GM19240 (cell line): ENCODE measurements around the gene EXD3.

ENCODE experiments used
- DNase-seq: peaks from one replicate; pipeline ENCODE4 v3.0.0; 2011; ENCODE audit warnings: low spot score; ENCODE audit not compliant: insufficient read length

The EXD3 gene

DNA sequence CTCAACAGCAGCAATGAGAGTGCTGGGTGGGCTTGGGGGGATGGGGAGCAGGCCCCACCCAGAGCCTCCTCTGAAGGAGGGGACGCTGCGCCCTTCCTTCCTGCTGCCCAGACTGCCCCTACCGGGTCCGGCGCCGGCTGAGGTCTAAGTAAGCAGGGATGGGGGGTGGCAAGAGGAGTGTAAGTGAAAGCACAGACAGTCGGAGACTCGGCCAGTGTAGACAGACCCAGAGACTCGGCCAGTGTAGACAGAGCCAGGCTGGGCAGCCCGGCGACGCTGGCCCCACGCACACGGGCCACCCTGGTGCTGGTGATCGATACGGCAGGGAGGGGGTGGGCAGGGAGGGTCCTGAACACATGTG, 25.6 kb upstream of the EXD3 start:
- DNase-seq, result no peak

GRCh38 chr9:137447722-137448601, 25.0 kb upstream of the EXD3 start:
- DNase-seq, result no peak

DNA sequence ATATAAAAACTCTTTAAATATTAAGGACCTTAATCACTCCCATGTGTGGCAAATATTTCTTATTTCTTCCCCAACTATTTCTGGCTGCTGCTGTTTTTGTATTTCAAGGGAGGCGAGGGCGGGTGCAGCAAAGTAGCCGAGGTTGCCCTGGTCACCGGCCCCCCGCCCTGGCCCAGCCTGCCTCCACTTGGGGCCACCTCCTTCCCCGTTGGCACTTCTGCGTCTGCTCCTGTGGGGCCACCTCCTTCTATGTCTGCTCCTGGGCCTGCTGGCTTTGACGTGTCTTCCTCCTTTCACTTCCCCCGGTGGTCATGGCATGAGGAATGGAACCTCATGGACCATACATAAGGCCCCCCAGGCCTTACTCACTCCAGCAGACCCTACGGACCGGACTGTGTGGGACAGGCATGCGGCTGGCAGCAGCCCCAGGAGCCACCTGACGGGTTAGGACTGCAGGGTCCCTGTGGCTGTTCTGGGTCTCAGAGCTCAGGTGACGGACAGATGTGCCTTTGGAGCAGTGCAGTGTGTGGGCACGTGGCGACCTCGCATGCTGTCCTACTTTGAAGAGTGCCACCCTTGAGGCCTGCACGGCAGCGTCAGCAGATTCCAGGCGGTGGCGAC, 24.0 kb upstream of the EXD3 start:
- no peak for DNase-seq

GRCh38 chr9:137445930-137446431, 23.0 kb upstream of the EXD3 start:
- no peak for DNase-seq

DNA sequence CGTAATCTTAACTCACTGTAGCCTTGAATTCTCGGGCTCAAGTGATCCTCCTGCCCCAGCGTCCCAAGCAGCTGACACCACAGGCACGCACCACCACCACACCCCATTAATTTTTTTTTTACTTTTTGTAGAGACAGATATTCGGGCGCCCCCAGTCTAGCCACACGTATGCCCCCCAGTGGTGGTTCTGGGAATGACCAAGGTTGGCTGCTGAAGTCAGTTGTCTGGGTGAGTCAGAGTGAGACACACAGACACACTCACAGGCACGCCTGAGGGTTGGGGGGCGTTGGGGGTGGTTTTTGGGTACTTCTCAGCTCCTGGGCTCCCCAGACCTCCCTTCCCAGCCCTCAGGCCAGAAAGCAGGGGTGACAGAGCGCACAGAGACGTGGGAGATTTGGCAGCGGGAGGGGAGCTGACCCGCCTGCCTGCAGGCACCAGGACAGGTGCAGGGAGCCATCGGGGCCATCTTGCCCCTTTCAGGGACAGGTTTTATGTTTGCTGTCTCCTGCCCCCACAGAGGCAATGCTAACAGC, 22.4 kb upstream of the EXD3 start:
- DNase-seq, result peak; percentile 83

- DNase-seq, result no peak
These were observed 21.3 kb upstream of the EXD3 start for GRCh38 chr9:137444106-137444790.

- no peak for DNase-seq
These were observed 19.0 kb upstream of the EXD3 start for GRCh38 chr9:137441935-137442321.

DNA sequence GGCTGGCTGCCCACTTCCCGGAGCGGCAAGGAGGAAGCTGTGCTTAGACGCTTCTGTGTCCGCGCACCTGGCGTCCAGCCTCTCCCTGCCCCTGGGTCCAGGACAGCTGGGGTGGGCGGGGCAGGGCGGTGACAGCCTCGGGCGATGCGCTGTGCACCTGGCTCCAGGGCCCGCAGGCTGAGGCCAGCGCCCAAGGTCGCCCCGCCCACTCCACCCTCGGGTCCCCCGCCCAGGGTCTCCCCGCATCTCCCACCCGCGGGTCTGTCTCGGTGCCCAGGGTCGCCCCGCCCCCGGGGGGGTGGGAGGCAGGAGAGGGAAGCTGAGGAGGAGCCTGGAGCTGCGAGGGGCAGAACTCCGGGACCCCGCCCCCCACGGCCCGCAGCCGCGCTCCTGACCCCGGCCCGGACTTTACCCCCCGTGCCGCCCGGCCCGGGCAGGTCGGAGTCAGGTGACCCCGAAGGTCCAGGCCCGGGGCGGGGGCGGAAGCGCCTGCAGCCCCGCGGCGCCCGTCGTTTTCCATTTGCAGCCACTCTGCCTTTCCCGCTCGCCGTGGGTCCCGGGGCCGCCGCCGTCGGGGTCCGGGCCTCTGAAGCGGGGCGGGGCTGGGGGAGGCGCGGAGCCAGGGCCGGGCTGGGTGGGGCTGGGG, 18.4 kb upstream of the EXD3 start, which contains the start of gene ENTPD8:
ENTPD8 (minus strand) TSS at position 69 of the 646 bp plus-strand sequence. CDS start 3,072 bp downstream, outside the sequence.
- DNase-seq, result no peak

DNA sequence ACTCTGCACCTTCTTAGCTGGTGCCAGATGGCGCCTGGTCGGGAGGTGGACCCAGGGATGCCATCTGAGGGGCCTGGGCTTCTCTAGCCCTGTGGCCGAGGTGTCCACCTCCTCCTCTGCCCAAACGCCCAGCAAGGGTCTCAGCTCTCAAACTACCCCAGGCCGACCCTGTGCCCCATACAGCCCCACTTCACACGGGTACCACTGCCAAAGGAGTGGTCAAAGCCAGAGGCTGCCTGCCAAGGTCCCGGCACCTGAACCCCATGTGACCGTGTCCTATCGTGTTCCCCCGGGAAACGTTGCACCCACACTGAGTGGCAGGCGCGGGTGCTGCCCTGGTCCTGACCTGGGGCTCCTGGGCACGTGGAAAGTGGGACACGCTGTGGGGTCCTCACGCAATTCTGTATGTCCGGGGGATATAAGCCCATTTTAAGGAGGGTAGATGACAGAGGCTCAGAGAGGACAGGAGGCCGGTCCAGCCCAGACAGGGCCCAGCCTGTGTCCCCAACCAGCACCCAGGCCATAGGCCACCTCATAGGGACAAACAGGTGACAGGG, 16.3 kb upstream of the EXD3 start:
- DNase-seq, result no peak

DNA sequence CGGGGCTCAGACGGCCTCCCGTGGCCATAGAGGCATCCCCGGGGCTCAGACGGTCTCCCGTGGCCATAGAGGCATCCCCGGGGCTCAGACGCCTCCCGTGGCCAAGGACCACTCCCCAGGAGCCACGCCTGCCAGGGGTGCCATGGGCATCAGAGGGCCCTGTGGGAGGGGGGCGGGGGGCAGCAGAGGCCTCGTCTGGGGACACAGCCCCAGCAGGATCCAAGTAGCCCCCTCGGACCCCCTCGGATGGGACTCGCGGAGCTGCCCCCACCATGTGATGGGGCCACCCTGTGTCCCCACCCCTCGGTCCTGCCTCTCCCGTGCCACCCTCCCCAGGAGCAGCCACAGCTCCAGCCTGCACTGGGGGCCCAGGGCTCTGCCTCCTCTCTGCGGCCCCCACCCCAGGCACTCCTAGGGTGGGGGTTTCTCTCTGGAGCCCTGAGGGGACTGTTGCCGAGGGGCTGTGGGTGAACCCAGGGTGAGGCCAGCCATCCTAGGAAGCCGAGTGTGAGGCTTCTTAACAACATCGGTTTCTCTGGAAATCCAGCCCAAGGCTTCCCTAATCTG, 15.7 kb upstream of the EXD3 start:
- no peak for DNase-seq

DNA sequence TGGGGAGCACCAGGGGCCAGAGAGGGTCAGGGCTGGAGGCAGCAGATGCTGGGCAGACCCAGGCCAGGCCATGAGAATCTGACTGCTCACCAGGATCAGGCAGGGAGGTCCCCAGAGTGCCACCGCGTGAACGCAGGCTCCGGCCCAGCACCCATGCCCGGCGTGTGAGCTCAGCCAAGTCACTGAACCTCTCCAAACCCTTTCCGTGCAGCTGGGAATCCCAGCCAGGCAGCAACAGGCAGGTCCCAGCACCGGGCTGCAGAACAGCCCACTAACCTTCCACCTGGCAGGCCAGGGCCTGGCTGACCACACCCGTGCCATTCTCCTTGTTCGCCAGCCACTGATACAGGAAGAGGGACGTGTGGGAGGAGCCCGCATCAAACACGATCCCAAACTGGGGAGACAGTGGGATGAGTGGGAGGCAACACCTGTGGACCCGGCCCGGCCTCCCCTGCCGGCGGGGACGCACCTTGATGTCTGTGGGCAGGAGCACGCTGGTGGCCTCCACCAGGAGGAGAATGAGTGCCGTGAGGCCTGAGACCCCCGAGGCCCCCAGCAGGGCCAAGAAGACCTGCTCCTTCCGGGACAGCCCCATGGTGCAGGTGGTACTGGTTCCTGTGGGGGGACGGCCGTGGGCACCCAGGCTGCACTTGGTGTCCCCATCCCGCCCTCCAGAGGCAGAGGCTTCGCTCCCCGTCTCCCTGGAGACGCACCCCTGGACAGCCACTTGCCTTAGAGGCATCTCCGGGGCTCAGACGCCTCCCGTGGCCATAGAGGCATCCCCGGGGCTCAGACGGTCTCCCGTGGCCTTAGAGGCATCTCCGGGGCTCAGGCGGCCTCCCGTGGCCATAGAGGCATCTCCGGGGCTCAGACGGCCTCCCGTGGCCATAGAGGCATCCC, 15.0 kb upstream of the EXD3 start:
- no peak for DNase-seq

DNA sequence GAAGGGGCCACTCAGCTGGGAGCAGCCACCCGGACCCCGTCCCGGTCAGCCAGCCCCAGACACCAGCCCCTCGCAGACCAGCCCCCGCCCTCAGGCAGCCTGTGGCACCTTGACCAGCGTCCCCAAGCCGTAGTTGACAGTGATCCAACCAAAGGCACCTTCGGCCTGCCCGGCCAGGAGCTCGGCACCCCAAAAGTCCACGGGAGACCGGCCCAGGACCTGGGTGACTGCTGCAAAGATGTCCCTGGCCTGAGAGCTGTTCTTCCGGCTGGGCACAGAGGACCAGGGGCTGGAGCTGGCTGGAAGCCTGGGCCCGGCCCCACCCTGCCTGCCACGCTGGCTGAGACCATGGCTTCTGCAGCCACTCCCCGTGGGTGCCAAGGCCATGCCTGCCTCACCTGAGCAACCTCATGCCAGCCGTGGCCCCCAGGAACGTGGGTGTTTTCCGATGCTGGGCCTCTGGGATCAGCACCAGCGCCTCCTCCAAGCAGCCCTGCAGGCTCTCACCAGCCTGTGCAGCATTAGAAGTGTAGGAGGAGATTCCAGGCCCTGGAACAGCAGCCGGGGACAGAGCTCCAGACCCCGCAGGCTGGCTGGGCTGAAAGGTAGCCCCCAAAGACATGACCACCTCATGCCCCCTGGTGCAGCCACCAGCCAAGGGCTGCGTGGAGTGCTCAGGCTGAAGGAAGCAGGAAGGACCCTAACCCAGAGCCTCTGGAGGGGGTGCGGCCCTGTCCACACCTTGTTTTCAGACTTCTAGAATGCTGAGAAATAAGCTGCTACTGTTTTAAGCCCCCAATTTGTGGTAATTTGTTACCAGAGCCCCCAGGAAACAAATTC, 14.0 kb upstream of the EXD3 start:
- no peak for DNase-seq

DNA sequence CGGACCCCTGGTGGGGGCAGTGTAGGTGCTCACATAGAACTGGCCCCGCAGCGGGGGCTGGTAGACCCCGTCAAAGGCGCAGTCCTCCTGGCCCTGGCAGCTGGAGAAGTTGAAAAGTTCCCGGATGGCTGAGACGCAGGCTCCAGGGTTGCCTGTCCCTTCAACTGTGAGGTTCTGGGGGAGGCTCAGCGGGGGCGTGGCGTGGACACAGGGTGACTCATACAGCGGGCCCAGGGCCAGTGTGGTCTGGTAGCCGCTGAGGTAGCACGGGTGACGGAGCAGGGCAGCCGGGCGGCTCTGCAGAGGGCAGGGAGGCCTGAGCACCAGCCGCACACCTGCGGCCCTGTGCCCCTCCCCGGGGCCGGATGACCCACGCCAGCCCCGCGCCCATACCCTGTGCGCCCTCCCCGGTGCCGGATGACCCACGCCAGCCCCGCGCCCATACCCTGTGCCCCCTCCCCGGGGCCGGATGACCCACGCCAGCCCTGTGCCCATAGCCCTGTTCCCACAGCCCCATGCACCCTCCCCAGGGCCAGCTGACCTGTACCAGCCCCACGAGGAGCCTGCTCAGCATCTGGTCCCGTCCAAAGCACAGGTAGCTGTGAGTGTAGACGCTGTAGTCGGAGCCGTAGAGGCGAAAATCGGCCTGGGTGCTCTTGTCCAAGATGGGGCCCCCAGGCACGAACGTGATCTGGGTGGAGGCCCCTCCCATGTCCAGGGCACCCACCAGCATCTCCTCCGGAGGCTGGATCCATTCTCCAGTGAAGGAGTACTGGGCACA, 13.2 kb upstream of the EXD3 start:
- DNase-seq, result no peak

- no peak for DNase-seq
These were observed 12.5 kb upstream of the EXD3 start for GRCh38 chr9:137435381-137435891.

- no peak for DNase-seq
These were observed 11.8 kb upstream of the EXD3 start for GRCh38 chr9:137434498-137435380.

DNA sequence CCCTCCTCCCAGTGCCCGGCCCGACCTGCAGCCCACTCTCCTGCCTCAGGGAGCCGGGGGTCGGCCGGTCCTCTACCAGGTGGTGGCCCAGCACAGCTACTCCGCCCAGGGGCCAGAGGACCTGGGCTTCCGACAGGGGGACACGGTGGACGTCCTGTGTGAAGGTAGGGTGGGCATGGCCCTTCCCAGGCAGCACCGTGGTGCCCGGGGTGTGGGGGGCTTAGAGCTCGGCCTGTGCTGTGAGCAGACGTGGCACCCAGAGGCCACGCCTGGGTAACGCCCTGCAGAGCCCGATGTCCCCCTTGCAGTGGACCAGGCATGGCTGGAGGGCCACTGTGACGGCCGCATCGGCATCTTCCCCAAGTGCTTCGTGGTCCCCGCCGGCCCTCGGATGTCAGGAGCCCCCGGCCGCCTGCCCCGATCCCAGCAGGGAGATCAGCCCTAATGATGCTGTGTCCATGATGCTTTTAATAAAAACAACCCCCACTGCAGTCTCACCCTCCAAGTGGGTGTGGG, 11.0 kb upstream of the EXD3 start:
- no peak for DNase-seq
